GM18498 (cell line): Measurements from ENCODE around the gene C12orf42.

Experiments used
- ATAC-seq: cut with Tn5 transposase; IDR thresholded peaks from one replicate; pipeline ENCODE4 v1.9.1; 2021; ENCODE audit warnings: mild to moderate bottlenecking, moderate library complexity; ENCODE audit not compliant: unreplicated experiment

C12orf42 gene

GRCh38 chr12:103495469-103496456, at the start of gene C12orf42:
Gene C12orf42 (minus strand): TSS chr12:103495968. CDS start chr12:103478426, 17,542 bp downstream.
- ATAC-seq, result peak; percentile 72

- ATAC-seq, result no peak
These were observed 46.3 kb upstream of the C12orf42 start for GRCh38 chr12:103542078-103542477.

DNA sequence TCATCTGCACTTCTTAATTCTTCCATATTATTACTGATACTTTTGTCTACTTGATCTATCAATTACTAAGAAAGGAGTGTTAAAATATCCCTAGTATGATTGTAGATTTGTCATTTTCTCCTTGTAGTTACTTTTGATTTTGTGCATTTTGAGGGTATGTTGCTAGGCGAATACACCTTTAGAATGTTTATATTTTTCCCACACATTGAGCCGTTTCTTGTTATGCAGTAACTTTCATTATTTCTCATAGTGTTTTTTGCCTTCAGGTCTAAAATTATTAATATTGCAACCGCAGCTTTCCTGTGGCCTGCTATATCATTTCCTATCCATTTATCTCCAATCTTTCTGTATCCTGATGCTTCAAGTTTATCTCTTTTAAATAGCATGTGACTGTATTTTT, 44.6 kb upstream of the C12orf42 start:
- ATAC-seq, result no peak

DNA sequence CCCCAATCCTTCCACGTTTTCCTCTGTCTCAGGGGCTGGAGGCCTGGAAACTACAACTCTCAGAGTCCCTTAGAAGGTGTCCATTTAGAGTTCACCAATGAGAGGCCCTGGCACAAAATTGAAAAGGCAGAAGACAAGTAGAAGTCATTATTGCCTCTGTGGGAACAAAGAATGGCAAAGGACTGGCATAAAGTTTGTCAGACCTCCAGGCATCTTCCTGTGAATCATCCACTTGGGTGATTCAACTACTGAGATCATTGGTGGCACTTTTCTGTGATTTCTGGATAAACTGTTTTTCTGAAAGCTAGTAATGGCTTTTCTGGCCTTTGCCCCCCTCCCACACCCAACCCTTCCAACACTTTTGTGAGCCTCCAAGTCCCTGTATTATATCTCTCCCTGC, 42.6 kb upstream of the C12orf42 start:
- ATAC-seq, result no peak

GRCh38 chr12:103530307-103531066, 34.7 kb upstream of the C12orf42 start:
- no peak for ATAC-seq

DNA sequence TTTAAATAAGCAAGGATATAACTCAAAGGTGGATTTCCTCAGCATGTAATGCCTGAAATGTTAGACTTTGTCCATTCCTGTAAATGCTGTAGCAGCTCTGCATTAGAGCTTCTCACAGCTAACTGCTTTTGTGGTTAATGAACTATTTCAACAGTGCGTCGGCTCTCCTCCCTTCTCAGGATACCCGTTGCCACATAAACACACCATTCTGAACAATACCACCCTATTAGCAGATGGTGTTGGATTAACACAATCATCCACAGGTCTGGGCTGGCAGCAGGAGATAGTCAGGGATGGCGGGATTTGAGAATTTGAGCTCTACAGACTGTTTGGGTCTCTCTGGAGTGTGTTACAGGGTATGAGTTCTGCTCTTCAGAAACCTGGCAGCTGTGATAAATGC, 33.5 kb upstream of the C12orf42 start:
- ATAC-seq, result no peak

- ATAC-seq, result no peak
These were observed 28.6 kb upstream of the C12orf42 start for GRCh38 chr12:103524238-103524875.

DNA sequence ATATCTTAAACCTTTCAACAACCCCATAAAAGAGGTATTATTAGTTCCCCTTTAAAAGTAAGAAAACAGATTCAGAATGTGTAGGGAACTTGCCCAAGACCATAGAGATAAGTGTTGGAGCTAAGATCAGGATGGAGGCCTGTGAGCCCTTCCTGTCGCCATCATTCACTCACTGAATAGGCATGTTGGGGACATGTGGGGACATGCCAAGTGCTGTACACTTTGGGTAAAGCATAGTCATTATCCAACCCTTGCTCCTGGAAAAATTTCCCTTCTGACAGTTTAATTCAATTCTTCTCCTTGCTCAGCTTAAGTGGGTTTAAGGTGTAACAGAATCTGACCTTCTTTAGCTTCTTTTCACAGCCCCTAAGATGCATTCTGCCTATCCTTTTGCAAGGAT, 28.0 kb upstream of the C12orf42 start:
- no peak for ATAC-seq

DNA sequence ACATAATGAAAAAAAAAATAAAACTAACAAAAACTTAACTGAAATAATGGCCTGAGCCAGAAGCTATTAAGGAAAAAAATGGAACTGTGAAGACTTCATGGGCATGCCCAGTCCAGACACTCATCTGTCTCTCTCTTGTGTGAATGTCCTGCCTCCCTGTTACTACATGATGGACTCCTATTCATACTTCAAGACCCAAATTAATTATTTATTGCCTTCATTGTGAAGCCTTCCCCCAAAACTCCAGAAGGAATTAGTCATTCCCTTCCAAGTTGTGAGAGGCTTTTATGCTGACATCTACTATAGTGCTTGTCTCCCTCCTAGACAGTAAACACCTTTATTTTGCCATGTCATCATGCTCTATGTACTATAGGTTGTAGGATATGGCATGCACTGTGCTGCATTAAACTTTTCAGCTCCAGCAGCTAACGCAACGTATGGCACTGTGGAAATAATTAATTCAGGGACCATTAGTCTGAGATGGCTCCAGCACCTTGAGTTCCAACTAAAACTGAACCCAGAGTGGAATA, 25.0 kb upstream of the C12orf42 start:
- no peak for ATAC-seq

- no peak for ATAC-seq
These were observed 23.9 kb upstream of the C12orf42 start for GRCh38 chr12:103519632-103520031.

- ATAC-seq, result no peak
These were observed 23.1 kb upstream of the C12orf42 start for GRCh38 chr12:103518899-103519298.

GRCh38 chr12:103517161-103517560, 21.4 kb upstream of the C12orf42 start:
- ATAC-seq, result no peak

- no peak for ATAC-seq
These were observed 19.6 kb upstream of the C12orf42 start for GRCh38 chr12:103515341-103515740.

GRCh38 chr12:103513875-103514274, 18.1 kb upstream of the C12orf42 start:
- no peak for ATAC-seq

- peak; percentile 97 for ATAC-seq
These were observed 9.8 kb upstream of the C12orf42 start for GRCh38 chr12:103505371-103506236.

DNA sequence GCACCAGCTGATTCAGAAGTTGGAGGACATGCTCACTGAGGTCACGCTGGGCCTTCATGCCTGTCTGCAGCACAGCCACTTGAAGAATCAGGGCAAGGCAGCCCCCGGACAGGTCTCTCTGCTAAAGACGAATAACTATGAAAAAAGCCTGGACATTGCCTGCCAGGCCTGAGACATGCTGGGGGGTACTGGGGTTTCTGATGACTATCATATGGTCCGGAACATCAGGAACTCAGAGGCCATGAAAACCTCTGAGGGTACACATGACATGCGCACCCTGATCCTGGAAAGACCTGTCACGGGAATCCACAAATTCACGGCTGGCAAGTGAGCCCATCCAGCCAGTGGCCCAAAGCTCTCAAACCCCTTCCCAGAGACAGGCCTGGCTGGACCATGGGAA, 8.8 kb upstream of the C12orf42 start:
- ATAC-seq, result no peak

DNA sequence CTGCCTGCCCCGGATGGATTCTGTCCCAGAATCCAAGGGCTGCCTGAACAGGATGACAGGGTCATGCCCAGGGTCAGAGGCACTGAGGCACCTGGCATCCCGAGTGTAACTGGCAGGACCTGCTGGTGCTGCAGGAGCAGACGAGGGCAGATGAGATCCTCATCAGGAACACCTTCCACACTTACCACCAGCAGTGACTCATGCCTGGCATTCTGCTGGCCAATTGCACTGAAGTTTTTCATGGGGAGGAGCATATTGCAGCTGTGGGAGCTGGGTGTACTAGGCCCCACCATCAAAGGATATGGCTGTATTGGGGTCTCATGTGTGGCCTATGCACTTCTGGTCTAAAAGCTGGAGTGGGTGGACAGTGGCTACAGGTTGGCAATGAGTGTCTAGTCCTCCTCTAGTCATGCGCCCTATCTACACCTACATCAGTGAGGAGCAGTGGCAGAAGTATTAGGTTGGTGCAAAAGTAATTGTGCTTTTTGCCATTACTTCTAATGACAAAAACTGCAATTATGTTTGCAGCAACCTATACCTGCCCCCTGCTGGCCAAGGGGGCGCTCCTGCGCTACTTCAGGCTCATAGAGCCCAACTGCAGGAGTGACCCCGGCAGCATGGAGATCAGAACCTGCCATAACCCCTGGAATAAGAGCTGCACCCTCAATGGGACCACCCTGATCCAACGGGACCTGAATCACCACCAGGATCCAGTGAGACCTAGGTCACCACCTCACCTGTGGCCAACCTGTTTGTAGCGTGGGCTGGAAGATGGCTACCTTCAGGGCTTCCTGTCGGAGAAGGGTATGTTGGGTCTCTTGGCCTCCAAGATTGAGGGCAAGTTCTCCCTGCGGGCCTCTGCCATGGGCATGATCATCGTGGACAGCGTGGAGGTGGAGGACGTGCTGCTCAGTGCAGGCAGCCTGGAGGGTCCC, 8.0 kb upstream of the C12orf42 start:
- no peak for ATAC-seq

- no peak for ATAC-seq
These were observed 5.7 kb upstream of the C12orf42 start for GRCh38 chr12:103501447-103501846.

- no peak for ATAC-seq
These were observed 3.8 kb upstream of the C12orf42 start for GRCh38 chr12:103499571-103499970.
